ENCODE measurements around the gene CCHCR1.

Gene CCHCR1

DNA sequence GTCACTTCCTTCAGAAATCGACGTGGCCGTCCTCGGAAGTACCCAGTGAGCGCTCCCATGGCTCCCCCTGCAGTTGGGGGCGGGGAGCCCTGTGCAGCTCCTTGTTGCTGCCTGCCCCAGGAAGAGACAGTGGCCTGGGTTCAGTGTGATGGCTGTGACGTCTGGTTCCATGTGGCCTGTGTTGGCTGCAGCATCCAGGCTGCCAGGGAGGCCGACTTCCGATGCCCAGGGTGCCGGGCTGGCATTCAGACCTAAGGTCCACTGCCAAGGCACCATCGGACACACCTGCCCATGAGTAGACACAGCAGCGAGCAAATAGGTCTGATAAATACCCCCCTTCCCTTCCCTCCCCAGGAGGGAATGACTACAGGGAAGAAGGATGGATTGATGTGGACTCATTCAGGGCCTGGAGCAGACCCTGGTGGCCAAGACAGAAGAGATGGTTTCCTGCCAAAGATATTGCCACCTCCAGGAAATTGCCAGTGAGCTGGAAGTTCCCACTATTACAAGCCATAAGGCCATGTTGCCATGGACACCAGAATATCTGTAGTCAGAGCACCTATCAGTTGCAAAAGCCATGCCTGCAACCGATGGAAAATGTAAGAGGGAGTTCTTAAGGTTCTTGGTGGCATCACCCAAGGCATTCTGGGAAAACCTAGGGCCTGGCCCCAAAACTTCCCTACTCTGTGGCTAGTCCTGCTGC is 5.0 kb upstream of the CCHCR1 start:
- Histone ChIP-seq H3K36me3 (replicated peaks) (no peaks in the 10 kb centered on the region), H3K27ac (no peak overlapping the region), H3K4me3 (ENCODE audit: low read depth, low read length) (no peak overlapping the region), H3K27me3 (replicated peaks) (no peaks in the 10 kb centered on the region)
- in situ Hi-C loops (cut with HindIII; ENCODE audit: low pct_ligation_motif_present, low sequenced_read_pairs): no loop called here
- TF ChIP-seq, protein P1, sequence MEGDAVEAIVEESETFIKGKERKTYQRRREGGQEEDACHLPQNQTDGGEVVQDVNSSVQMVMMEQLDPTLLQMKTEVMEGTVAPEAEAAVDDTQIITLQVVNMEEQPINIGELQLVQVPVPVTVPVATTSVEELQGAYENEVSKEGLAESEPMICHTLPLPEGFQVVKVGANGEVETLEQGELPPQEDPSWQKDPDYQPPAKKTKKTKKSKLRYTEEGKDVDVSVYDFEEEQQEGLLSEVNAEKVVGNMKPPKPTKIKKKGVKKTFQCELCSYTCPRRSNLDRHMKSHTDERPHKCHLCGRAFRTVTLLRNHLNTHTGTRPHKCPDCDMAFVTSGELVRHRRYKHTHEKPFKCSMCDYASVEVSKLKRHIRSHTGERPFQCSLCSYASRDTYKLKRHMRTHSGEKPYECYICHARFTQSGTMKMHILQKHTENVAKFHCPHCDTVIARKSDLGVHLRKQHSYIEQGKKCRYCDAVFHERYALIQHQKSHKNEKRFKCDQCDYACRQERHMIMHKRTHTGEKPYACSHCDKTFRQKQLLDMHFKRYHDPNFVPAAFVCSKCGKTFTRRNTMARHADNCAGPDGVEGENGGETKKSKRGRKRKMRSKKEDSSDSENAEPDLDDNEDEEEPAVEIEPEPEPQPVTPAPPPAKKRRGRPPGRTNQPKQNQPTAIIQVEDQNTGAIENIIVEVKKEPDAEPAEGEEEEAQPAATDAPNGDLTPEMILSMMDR (IDR thresholded peaks at IDR 0.05; ENCODE audit: low read depth, low read length, missing control alignments): no peak
- no peak for DNase-seq

DNA sequence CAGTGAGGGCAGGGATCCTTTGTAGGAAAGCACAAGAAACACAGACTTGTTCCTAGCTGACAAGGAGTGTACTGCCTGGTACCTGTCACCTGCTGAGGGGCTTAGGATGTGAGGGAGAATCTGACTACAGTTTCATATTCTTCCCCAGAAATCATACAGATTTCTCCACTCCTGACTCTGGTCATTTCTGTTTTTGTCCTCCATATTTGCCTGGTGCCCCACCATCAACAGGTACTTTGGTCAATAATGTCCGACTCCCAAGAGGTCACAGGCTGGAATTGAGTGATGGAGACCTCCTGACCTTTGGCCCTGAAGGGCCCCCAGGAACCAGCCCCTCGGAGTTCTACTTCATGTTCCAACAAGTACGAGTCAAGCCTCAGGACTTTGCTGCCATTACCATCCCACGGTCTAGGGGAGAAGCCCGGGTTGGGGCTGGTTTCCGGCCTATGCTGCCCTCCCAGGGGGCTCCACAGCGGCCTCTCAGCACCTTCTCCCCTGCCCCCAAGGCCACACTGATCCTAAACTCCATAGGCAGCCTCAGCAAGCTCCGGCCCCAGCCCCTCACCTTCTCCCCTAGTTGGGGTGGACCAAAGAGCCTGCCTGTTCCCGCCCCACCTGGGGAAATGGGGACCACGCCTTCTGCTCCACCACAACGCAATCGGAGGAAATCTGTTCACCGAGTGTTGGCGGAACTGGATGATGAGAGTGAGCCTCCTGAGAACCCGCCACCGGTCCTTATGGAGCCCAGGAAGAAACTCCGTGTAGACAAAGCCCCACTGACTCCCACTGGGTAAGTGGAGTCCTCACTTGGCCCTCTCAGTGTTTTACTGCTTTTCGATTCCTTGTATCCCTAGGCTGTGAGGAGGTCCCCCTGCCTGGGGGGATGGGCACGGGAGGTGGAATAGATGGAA is 3.9 kb upstream of the CCHCR1 start:
- H3K4me3 ChIP-seq (ENCODE audit: low read depth, low read length): no peak overlapping the region
- TF ChIP-seq, protein P1 (IDR thresholded peaks at IDR 0.05; ENCODE audit: low read depth, low read length, missing control alignments): no peak
- H3K27ac ChIP-seq: no peak overlapping the region
- no peaks in the 10 kb centered on the region for H3K36me3 ChIP-seq (replicated peaks)
- no peaks in the 10 kb centered on the region for H3K27me3 ChIP-seq (replicated peaks)
- no peak for DNase-seq
- in situ Hi-C loops (cut with HindIII; ENCODE audit: low pct_ligation_motif_present, low sequenced_read_pairs): no loop called here

DNA sequence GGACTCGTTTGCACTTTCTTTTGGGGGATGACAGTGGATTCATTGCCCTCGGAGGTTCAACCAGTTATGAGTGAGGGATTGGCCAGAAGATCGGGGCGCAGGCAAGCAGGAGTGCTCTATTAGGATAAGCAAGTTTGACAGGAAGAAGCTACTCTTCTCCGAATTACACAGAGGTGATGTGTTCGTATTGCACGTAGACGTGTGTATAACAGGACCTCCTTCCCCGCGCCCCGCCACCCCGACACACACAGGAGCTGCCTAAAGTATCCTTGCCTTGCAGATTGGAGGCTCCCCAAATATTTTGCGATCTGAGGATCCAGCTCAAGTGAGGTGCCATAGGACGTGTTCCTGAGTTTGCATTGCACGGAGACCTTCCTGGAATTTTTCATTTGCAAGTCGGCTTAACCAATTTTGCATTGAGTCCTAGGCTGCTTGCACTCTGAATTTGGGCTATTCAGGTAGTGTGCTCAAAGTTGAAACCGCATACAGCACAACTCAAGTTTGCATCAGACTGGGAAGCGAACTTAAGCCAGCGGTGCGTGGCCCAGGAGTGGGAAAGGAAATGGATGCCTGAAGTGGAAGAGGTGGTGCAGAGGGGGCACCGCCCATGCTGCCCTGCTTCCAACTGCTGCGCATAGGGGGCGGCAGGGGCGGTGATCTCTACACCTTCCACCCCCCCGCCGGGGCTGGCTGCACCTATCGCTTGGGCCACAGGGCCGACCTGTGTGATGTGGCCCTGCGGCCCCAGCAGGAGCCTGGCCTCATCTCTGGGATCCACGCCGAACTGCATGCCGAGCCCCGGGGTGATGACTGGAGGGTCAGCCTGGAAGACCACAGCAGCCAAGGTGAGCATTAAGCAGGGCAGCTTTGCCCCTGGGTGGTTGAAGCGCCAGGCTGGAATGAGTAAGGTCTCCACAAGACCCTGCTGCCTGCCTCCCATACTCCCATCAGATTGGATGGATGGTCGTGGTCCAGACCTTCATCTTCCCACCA is 1.6 kb upstream of the CCHCR1 start:
- Histone ChIP-seq H3K27me3 (replicated peaks) (no peaks in the 10 kb centered on the region), H3K36me3 (replicated peaks) (no peaks in the 10 kb centered on the region), H3K4me3 (ENCODE audit: low read depth, low read length) (peak overlapping the region; percentile 82), H3K27ac (no peak overlapping the region)
- in situ Hi-C loops (cut with HindIII; ENCODE audit: low pct_ligation_motif_present, low sequenced_read_pairs): no loop called here
- TF ChIP-seq, protein P1 (IDR thresholded peaks at IDR 0.05; ENCODE audit: low read depth, low read length, missing control alignments): peak; percentile 25
- DNase-seq: peak; percentile 2

DNA sequence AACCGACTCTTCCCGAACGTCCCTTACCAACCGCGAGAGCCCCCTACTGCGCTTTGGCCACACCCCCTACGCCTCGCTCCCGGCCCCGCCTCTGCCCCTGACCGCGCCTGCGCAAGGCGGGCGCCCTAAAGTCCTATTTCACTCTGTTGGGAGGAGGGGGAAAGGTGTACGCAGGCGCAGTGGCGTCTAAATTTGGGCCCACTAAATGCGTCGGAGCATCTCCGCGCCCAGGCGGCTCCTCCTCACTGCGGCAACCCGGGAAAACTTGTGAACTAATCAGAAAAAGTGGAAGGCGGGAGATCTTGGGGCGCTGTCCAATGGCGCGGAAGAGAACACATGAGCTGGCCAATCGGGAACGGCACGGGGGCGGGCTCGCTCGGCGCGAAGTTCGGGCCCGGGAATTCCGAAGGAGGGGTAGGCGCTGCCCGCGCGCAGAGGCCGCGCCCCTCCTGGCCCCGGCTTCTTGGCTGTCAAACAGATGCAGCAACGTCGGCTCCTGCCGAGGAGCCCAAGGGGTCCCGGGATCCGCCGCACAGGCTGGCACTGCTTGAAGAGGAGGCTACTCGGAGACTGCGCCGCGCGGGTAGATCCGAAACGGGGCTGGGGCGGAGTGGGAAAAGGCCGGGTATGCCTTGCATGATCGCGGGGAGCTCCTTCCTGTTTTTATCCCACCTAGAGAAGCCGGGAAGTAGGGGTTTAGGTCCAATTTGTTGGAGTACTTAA is 699 bp upstream of the CCHCR1 start, which contains the start of gene TCF19:
Gene TCF19, plus strand, starts transcription at position 450 of the 723 bp plus-strand sequence. CDS start 881 bp downstream, outside the sequence.
- TF ChIP-seq, protein P1 (IDR thresholded peaks at IDR 0.05; ENCODE audit: low read depth, low read length, missing control alignments): no peak
- H3K36me3 ChIP-seq (replicated peaks): no peaks in the 10 kb centered on the region
- H3K27ac ChIP-seq: peak within 1 kb of the TSS; percentile 18
- H3K4me3 ChIP-seq (ENCODE audit: low read depth, low read length): peak within 1 kb of the TSS; percentile 82
- no peaks in the 10 kb centered on the region for H3K27me3 ChIP-seq (replicated peaks)
- peak; percentile 99 for DNase-seq
- in situ Hi-C loops (cut with HindIII; ENCODE audit: low pct_ligation_motif_present, low sequenced_read_pairs): no loop called here

DNA sequence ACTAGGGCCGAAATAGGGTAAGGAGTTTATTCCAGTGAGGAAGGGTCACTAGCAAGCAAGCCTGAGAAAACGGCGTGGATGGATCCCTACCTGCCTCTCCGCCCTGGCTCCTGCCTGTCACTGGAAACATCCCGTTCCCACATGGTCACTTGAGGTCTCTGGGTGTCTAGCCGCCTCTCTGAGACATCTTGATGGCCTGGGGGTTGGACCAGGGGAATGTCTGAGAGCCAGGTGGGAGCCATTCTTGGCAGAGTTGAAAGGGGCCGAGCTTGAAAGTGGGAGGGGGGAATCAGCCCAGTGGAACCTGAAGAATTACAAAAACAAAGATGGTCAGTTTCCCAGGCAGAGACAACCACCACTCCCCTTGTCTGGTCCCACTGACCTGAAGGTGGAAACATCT is 961 bp downstream of the CCHCR1 start:
- DNase-seq: no peak
- no peak overlapping the region for H3K27ac ChIP-seq
- in situ Hi-C loops (cut with HindIII; ENCODE audit: low pct_ligation_motif_present, low sequenced_read_pairs): no loop called here
- no peaks in the 10 kb centered on the region for H3K27me3 ChIP-seq (replicated peaks)
- H3K36me3 ChIP-seq (replicated peaks): no peaks in the 10 kb centered on the region
- TF ChIP-seq, protein P1 (IDR thresholded peaks at IDR 0.05; ENCODE audit: low read depth, low read length, missing control alignments): no peak
- no peak overlapping the region for H3K4me3 ChIP-seq (ENCODE audit: low read depth, low read length)

Data from brain microvascular endothelial cell (primary cell).